GM12801 (cell line): Measurements from ENCODE around the gene DBX1.

ENCODE experiments used
- CTCF ChIP-seq: IDR thresholded peaks from one replicate; pipeline ENCODE4 v1.5.1; 2011; ENCODE audit warnings: control low read depth; ENCODE audit not compliant: insufficient read length; ENCODE audit errors: extremely low read depth

DBX1 gene

GRCh38 chr11:20163783-20164481 is 3.7 kb upstream of the DBX1 start:
- no peak for TF ChIP-seq CTCF

GRCh38 chr11:20162824-20163782 is 2.8 kb upstream of the DBX1 start:
- no peak for TF ChIP-seq CTCF

GRCh38 chr11:20161923-20162744 is 1.9 kb upstream of the DBX1 start:
- TF ChIP-seq CTCF: no peak

- no peak for TF ChIP-seq CTCF
Observed at GRCh38 chr11:20161230-20161918, 1.1 kb upstream of the DBX1 start.

GRCh38 chr11:20159466-20160381 is 551 bp downstream of the DBX1 start:
- no peak for TF ChIP-seq CTCF

- TF ChIP-seq CTCF: no peak
Observed at GRCh38 chr11:20158597-20159257, 1.5 kb downstream of the DBX1 start.
